ENCODE data around the gene IL31RA.

The IL31RA gene

GRCh38 chr5:55860288-55860687 lies 9.1 kb downstream of the IL31RA start:
- DNase-seq (ENCODE audit: low read depth), result no peak

GRCh38 chr5:55860709-55861108 lies 9.6 kb downstream of the IL31RA start:
- no peak for DNase-seq (ENCODE audit: low read depth)

GRCh38 chr5:55864606-55865541 lies 13.7 kb downstream of the IL31RA start:
- DNase-seq (ENCODE audit: low read depth), result no peak

- DNase-seq (ENCODE audit: low read depth), result no peak
Measured at GRCh38 chr5:55865831-55866230, 14.7 kb downstream of the IL31RA start.

- no peak for DNase-seq (ENCODE audit: low read depth)
Measured at GRCh38 chr5:55866485-55866884, 15.3 kb downstream of the IL31RA start.

GRCh38 chr5:55866934-55867333 lies 15.8 kb downstream of the IL31RA start:
- DNase-seq (ENCODE audit: low read depth), result no peak

GRCh38 chr5:55868846-55869245 lies 17.7 kb downstream of the IL31RA start:
- DNase-seq (ENCODE audit: low read depth), result peak; percentile 79

GRCh38 chr5:55869847-55870246 lies 18.7 kb downstream of the IL31RA start:
- DNase-seq (ENCODE audit: low read depth), result no peak

GRCh38 chr5:55873234-55873633 lies 22.1 kb downstream of the IL31RA start:
- no peak for DNase-seq (ENCODE audit: low read depth)

- DNase-seq (ENCODE audit: low read depth), result no peak
Measured at GRCh38 chr5:55877655-55878054, 26.5 kb downstream of the IL31RA start.

- no peak for DNase-seq (ENCODE audit: low read depth)
Measured at GRCh38 chr5:55880453-55880852, 29.3 kb downstream of the IL31RA start.

- no peak for DNase-seq (ENCODE audit: low read depth)
Measured at GRCh38 chr5:55885359-55885758, 34.2 kb downstream of the IL31RA start.

GRCh38 chr5:55888205-55888604 lies 37.0 kb downstream of the IL31RA start:
- no peak for DNase-seq (ENCODE audit: low read depth)

- DNase-seq (ENCODE audit: low read depth), result no peak
Measured at GRCh38 chr5:55892479-55892878, 41.3 kb downstream of the IL31RA start.

GRCh38 chr5:55894135-55894534 lies 43.0 kb downstream of the IL31RA start:
- no peak for DNase-seq (ENCODE audit: low read depth)

GRCh38 chr5:55895346-55895745 lies 44.2 kb downstream of the IL31RA start:
- DNase-seq (ENCODE audit: low read depth), result no peak

- DNase-seq (ENCODE audit: low read depth), result no peak
Measured at GRCh38 chr5:55896238-55896637, 45.1 kb downstream of the IL31RA start.

GRCh38 chr5:55896663-55897062 lies 45.5 kb downstream of the IL31RA start:
- no peak for DNase-seq (ENCODE audit: low read depth)

- no peak for DNase-seq (ENCODE audit: low read depth)
Measured at GRCh38 chr5:55897206-55897894, 46.2 kb downstream of the IL31RA start.

GRCh38 chr5:55897905-55898304 lies 46.7 kb downstream of the IL31RA start:
- DNase-seq (ENCODE audit: low read depth), result peak; percentile 97

GRCh38 chr5:55899344-55899743 lies 48.2 kb downstream of the IL31RA start:
- no peak for DNase-seq (ENCODE audit: low read depth)

GRCh38 chr5:55900068-55900467 lies 48.9 kb downstream of the IL31RA start:
- DNase-seq (ENCODE audit: low read depth), result no peak

GRCh38 chr5:55900776-55901175 lies 49.6 kb downstream of the IL31RA start:
- no peak for DNase-seq (ENCODE audit: low read depth)

All from GM04503 (cell line).